ENCODE data around the gene SLC4A7. TPM values are rescaled to one million over a fixed set of nuclear protein-coding genes. Genes with fewer than 3 reads are reported as not detected.

Gene SLC4A7
- total and polyA plus RNA-seq, 2 donors (not counting 1 experiment from before 2014, with no cell fraction given) = 9.4 to 46.9 TPM

- CTCF ChIA-PET = no interaction called here
- Mint-ChIP-seq H3K27ac (no peak overlapping the region), H3K9me3 (ENCODE audit: insufficient read depth) (no peaks in the 10 kb centered on the region), H3K4me1 (no peaks in the 10 kb centered on the region), H3K4me3 (no peak overlapping the region), H3K27me3 (no peaks in the 10 kb centered on the region)
- Histone ChIP-seq H3K9me3 (ENCODE audit: control extremely low read depth in 1 of 3, control insufficient read depth in 2 of 3, insufficient read depth in 1 of 3, low read length in 2 of 3) (no peaks in the 10 kb centered on the region), H3K36me3 (replicated peaks in 1 of 2; ENCODE audit: control extremely low read depth in 1 of 2, control insufficient read depth in 1 of 2, extremely low read depth in 1 of 2, insufficient read depth in 2 of 2, low read length in 1 of 2) (no peaks in the 10 kb centered on the region), H2AFZ (ENCODE audit: insufficient read depth, low read depth, low read length, poor library complexity, severe bottlenecking) (no peak overlapping the region), H3K9ac (ENCODE audit: low read length) (no peak overlapping the region), H3K79me2 (ENCODE audit: control insufficient read depth, insufficient read depth, low read length) (no peaks in the 10 kb centered on the region), H3K4me2 (replicated peaks; ENCODE audit: low read depth, low read length, poor library complexity, severe bottlenecking) (no peak overlapping the region), H3K4me1 (ENCODE audit: control insufficient read depth in 2 of 2, insufficient read depth in 2 of 2, low read length in 2 of 2) (no peaks in the 10 kb centered on the region), H3K27me3 (replicated peaks in 1 of 4; ENCODE audit: control extremely low read depth in 1 of 4, control insufficient read depth in 3 of 4, insufficient read depth in 4 of 4, low read length in 3 of 4) (no peaks in the 10 kb centered on the region), H4K20me1 (ENCODE audit: control insufficient read depth, insufficient read depth, low read length, poor library complexity, severe bottlenecking) (no peaks in the 10 kb centered on the region), H3K4me3 (ENCODE audit: control extremely low read depth in 1 of 5, extremely low read depth in 1 of 5, insufficient read depth in 1 of 5, low read depth in 2 of 5, low read length in 4 of 5) (no peak overlapping the region), H3K27ac (ENCODE audit: low read length in 2 of 2) (no peak overlapping the region)
- intact Hi-C loops (cut with micrococcal nuclease) = no loop called here
- ATAC-seq (ENCODE audit: low read depth) = no peak
- POLR2A ChIA-PET = interaction anchor here (1.0 kb wide), 1 partner anchor 37 kb away, joined by 3 read pairs; the partner anchor contains the start of gene SLC4A7
- TF ChIP-seq CTCF (IDR thresholded peaks at IDR 0.05) (no peak), EZH2 (IDR thresholded peaks at IDR 0.05; ENCODE audit: borderline replicate concordance, insufficient read depth, low read depth, low read length, poor library complexity, severe bottlenecking) (no peak)
- 100% methylated on average over 1 of the region's 5 CpGs for WGBS (ENCODE audit: insufficient coverage)
- no peak for DNase-seq
Observed at GRCh38 chr3:27521179-27521871, 37.1 kb upstream of the SLC4A7 start.

- POLR2A ChIA-PET = no interaction called here
- no peak overlapping the region for H2AFZ ChIP-seq (ENCODE audit: insufficient read depth, low read depth, low read length, poor library complexity, severe bottlenecking)
- no peaks in the 10 kb centered on the region for H4K20me1 ChIP-seq (ENCODE audit: control insufficient read depth, insufficient read depth, low read length, poor library complexity, severe bottlenecking)
- H3K4me1 ChIP-seq (ENCODE audit: control insufficient read depth in 2 of 2, insufficient read depth in 2 of 2, low read length in 2 of 2) = peaks cover 0 to 3% of the 10 kb centered on the region in 2 donors
- Mint-ChIP-seq H3K9me3 (ENCODE audit: insufficient read depth) (no peaks in the 10 kb centered on the region), H3K27me3 (no peaks in the 10 kb centered on the region), H3K4me1 (no peaks in the 10 kb centered on the region), H3K27ac (no peak overlapping the region), H3K4me3 (no peak overlapping the region)
- ATAC-seq (ENCODE audit: low read depth) (no peak), DNase-seq (no peak)
- H3K4me3 ChIP-seq (ENCODE audit: control extremely low read depth in 1 of 5, extremely low read depth in 1 of 5, insufficient read depth in 1 of 5, low read depth in 2 of 5, low read length in 4 of 5) = no peak overlapping the region
- intact Hi-C loops (cut with micrococcal nuclease) = no loop called here
- H3K27me3 ChIP-seq (replicated peaks in 1 of 4; ENCODE audit: control extremely low read depth in 1 of 4, control insufficient read depth in 3 of 4, insufficient read depth in 4 of 4, low read length in 3 of 4) = no peaks in the 10 kb centered on the region
- WGBS (ENCODE audit: insufficient coverage) = 100% methylated on average over 1 of the region's 5 CpGs
- CTCF ChIA-PET = no interaction called here
- H3K4me2 ChIP-seq (replicated peaks; ENCODE audit: low read depth, low read length, poor library complexity, severe bottlenecking) = no peak overlapping the region
- no peak overlapping the region for H3K27ac ChIP-seq (ENCODE audit: low read length in 2 of 2)
- H3K79me2 ChIP-seq (ENCODE audit: control insufficient read depth, insufficient read depth, low read length) = no peaks in the 10 kb centered on the region
- no peak overlapping the region for H3K9ac ChIP-seq (ENCODE audit: low read length)
- no peaks in the 10 kb centered on the region for H3K36me3 ChIP-seq (replicated peaks in 1 of 2; ENCODE audit: control extremely low read depth in 1 of 2, control insufficient read depth in 1 of 2, extremely low read depth in 1 of 2, insufficient read depth in 2 of 2, low read length in 1 of 2)
- H3K9me3 ChIP-seq (ENCODE audit: control extremely low read depth in 1 of 3, control insufficient read depth in 2 of 3, insufficient read depth in 1 of 3, low read length in 2 of 3) = no peaks in the 10 kb centered on the region
- TF ChIP-seq EZH2 (IDR thresholded peaks at IDR 0.05; ENCODE audit: borderline replicate concordance, insufficient read depth, low read depth, low read length, poor library complexity, severe bottlenecking) = no peak
- no peak for TF ChIP-seq CTCF (IDR thresholded peaks at IDR 0.05)
Observed at GRCh38 chr3:27511724-27512422, 27.7 kb upstream of the SLC4A7 start.
